Thymus (tissue), 11 donors: ENCODE results near the gene SYT8. TPM values are rescaled to one million over a fixed set of nuclear protein-coding genes. Genes with fewer than 3 reads are reported as not detected.

Experiments
- DNase-seq, 9 donors: peaks; one replicate each; pipeline ENCODE4 v3.0.0-alpha.2; 2013; ENCODE audit warnings: low spot score in 9 of 9, low read depth in 6 of 9, missing footprints in 1 of 9
- H3K27ac ChIP-seq, 2 donors: one replicate each; pipeline ENCODE4 v1.5.1; 2013; ENCODE audit warnings: control low read depth in 1 of 2, low read depth in 1 of 2, low read length in 1 of 2, mild to moderate bottlenecking in 1 of 2, moderate library complexity in 1 of 2
- H3K27me3 ChIP-seq, 2 donors: one replicate each; pipeline ENCODE4 v1.5.1; 2013; ENCODE audit warnings: low read length in 1 of 2; ENCODE audit not compliant: control insufficient read depth in 2 of 2, insufficient read depth in 1 of 2
- H3K36me3 ChIP-seq, 2 donors: one replicate each; pipeline ENCODE4 v1.5.1; 2013; ENCODE audit warnings: low read length in 1 of 2, mild to moderate bottlenecking in 1 of 2, moderate library complexity in 1 of 2; ENCODE audit not compliant: control insufficient read depth in 2 of 2, insufficient read depth in 2 of 2
- H3K4me1 ChIP-seq, 2 donors: one replicate each; pipeline ENCODE4 v1.5.1; 2013; ENCODE audit warnings: low read length in 2 of 2; ENCODE audit not compliant: control insufficient read depth in 2 of 2, insufficient read depth in 2 of 2
- H3K4me3 ChIP-seq, 2 donors: one replicate each; pipeline ENCODE4 v1.5.1; 2013; ENCODE audit warnings: low read length in 2 of 2, control low read depth in 1 of 2, mild to moderate bottlenecking in 1 of 2
- H3K9me3 ChIP-seq, 2 donors: one replicate each; pipeline ENCODE4 v1.5.1; 2013; ENCODE audit warnings: low read length in 1 of 2, mild to moderate bottlenecking in 1 of 2; ENCODE audit not compliant: control insufficient read depth in 2 of 2, insufficient read depth in 1 of 2
- WGBS: extraction: QIAGEN DNeasy Blood & Tissue Kit; methylation state at CpG from one replicate; pipeline ENCODE4 v1.1.7; 2013; 5-methylcytosine and 5-hydroxymethylcytosine counted together
- polyA plus RNA-seq: library from polyadenylated mRNA; stranded (reverse); fragments of 200-250 nt; gene quantifications from one replicate; pipeline ENCODE4 v1.2.3, GENCODE V29; 2013
- total RNA-seq: library from RNA; stranded (reverse); fragments of 120-200 nt; gene quantifications from one replicate; pipeline ENCODE4 v1.2.4, GENCODE V29; 2013
- donor health status: healthy.

The SYT8 gene
- total and polyA plus RNA-seq, 2 donors: 0.71 to 9.8 TPM

DNA sequence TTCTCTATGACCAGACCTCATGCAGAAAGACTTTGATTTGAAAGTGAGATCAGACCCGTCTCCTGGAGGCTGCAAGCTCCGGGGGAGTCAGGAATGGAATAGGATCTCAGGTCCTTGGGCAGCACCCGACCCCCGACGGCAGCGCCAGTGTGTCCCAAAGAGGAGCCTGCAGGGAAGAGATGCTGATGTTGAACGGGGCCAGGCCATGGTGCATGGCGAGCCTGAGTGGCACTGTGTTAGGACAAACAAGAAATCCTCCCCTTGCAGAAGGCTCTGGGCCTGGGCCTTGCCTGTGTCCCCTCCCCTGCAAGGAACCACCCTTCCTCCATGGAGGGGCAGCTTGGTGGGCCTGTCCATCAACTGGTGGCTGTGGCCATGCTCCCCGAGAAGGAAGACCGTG lies 20.1 kb upstream of the SYT8 start:
- H3K4me3 ChIP-seq: no peak overlapping the region
- no peak overlapping the region for H3K27ac ChIP-seq
- no peaks in the 10 kb centered on the region for H3K4me1 ChIP-seq
- peaks cover 0 to 17% of the 10 kb centered on the region in 2 donors for H3K27me3 ChIP-seq
- peaks cover 0 to 9% of the 10 kb centered on the region in 2 donors for H3K9me3 ChIP-seq
- no peaks in the 10 kb centered on the region for H3K36me3 ChIP-seq
- WGBS: 90% methylated on average over 10 of the region's 10 CpGs
- no peak for DNase-seq

DNA sequence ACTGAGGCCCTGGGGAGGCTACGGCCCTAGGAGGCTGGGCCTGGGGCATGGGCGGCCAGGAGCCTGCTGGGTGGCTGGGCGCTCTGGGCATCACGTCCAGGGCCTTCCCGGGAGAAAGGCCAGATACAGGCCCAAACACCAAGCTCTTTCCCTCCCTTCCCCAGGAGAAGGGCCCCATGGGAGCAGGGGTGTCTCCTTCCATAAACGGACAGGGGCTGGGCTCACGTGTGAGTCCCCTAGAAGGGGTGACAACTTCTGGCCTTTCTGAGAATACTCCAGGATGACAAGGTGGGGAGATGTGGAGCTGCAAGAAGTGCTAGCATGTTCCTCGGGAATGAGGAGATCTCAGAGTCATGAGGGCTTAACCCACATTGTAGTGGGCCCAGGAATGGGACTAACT lies 19.5 kb upstream of the SYT8 start:
- Histone ChIP-seq H3K4me1 (no peaks in the 10 kb centered on the region), H3K27me3 (peaks cover 0 to 14% of the 10 kb centered on the region in 2 donors), H3K36me3 (no peaks in the 10 kb centered on the region), H3K9me3 (peaks cover 0 to 9% of the 10 kb centered on the region in 2 donors), H3K4me3 (no peak overlapping the region), H3K27ac (no peak overlapping the region)
- WGBS: 97% methylated on average over 8 of the region's 8 CpGs
- DNase-seq: no peak

DNA sequence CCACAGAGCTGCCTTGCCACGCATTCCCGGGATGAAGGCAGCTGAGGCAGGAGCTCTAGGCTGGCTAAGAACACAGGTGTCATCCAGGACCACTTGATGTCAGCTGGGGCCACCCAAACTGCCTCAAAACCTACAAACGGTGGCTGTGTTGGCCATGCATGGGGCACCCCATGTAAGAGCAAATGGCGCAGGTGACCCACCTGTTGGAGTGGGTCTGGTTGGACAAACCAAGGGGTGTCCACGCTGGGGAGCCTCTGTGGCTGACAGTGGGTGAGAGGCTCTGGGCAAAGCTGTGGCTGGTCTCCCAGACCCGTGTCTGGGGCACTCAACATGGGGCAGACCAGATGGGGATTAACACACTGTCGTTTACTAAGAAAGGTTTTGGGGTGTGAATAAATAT lies 19.0 kb upstream of the SYT8 start:
- no peaks in the 10 kb centered on the region for H3K36me3 ChIP-seq
- 94% methylated on average over 7 of the region's 7 CpGs for WGBS

DNA sequence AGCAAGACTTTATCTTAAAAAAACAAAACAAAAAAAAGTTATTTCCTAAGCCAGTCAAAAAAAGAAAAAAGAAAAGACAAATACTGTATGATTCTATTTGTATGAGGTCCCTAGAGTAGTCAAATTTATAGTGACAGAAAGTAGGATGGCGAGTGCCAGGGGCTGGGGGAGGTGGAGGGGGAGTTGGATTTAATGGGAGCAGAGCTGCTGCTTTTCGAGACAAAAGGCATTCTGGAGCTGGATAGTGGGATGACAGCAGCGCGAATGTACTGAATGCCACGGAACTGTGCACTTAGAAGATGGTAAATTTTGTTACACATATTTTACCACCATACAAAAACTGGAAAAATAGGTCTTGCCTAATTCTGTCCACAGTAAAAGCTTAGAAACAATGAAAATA lies 17.8 kb upstream of the SYT8 start:
- no peaks in the 10 kb centered on the region for H3K36me3 ChIP-seq
- WGBS: 94% methylated on average over 5 of the region's 5 CpGs
- no peak for DNase-seq

More for the DNA sequence above, 19.0 kb upstream of the SYT8 start:
- H3K9me3 ChIP-seq: peaks cover 0 to 9% of the 10 kb centered on the region in 2 donors
- no peak overlapping the region for H3K4me3 ChIP-seq
- no peaks in the 10 kb centered on the region for H3K4me1 ChIP-seq
- no peak overlapping the region for H3K27ac ChIP-seq
- H3K27me3 ChIP-seq: peaks cover 0 to 9% of the 10 kb centered on the region in 2 donors
- no peak for DNase-seq

DNA sequence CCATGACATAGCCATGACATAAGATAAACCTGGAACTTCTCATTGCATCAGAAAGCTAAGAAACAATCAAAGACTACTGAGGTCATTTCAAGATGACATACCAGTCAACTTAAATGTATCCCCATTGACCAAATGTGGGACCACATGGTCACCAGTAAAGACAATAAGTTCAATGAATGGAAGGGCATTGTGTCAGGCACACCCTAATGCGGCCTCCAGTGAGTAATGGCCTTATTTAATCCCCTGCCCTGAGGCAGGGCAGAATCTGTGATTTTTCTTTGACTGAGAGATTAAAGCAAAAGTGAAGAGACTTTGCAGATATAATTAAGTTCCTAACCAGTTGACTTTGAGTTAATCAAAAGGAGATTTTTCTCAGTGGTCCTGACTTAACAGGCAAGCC lies 17.3 kb upstream of the SYT8 start:
- H3K9me3 ChIP-seq: peaks cover 0 to 9% of the 10 kb centered on the region in 2 donors
- no peaks in the 10 kb centered on the region for H3K36me3 ChIP-seq
- WGBS: 88% methylated on average over 1 of the region's 1 CpG
- H3K27me3 ChIP-seq: peaks cover 0 to 2% of the 10 kb centered on the region in 2 donors
- H3K27ac ChIP-seq: no peak overlapping the region
- no peak for DNase-seq
- H3K4me3 ChIP-seq: no peak overlapping the region
- H3K4me1 ChIP-seq: no peaks in the 10 kb centered on the region

More for the DNA sequence above, 17.8 kb upstream of the SYT8 start:
- no peaks in the 10 kb centered on the region for H3K4me1 ChIP-seq
- H3K27ac ChIP-seq: no peak overlapping the region
- H3K27me3 ChIP-seq: peaks cover 0 to 2% of the 10 kb centered on the region in 2 donors
- H3K4me3 ChIP-seq: no peak overlapping the region
- H3K9me3 ChIP-seq: peaks cover 0 to 9% of the 10 kb centered on the region in 2 donors

DNA sequence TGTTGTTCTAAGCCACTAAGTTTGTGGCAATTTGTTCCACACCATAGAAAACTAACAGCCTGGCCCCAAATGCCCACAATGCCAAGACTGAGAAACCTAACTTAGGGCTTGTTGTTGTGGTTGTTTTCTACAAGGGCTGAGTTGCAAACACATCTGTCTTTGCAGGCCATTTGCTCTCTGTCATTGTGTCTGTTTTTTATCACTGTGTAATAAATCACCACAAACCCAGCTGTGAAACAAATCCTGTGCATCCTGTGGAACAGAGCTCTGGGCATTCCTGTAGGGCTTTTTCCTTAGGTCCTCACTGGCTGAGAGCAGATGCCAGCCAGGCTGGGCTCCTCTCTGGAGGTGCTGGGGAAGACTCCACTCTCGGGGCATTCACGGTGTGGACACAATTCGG lies 15.7 kb upstream of the SYT8 start:
- Histone ChIP-seq H3K9me3 (peaks cover 0 to 9% of the 10 kb centered on the region in 2 donors), H3K4me1 (no peaks in the 10 kb centered on the region), H3K27ac (no peak overlapping the region), H3K27me3 (no peaks in the 10 kb centered on the region), H3K36me3 (no peaks in the 10 kb centered on the region), H3K4me3 (no peak overlapping the region)
- 90% methylated on average over 3 of the region's 3 CpGs for WGBS
- DNase-seq: no peak

DNA sequence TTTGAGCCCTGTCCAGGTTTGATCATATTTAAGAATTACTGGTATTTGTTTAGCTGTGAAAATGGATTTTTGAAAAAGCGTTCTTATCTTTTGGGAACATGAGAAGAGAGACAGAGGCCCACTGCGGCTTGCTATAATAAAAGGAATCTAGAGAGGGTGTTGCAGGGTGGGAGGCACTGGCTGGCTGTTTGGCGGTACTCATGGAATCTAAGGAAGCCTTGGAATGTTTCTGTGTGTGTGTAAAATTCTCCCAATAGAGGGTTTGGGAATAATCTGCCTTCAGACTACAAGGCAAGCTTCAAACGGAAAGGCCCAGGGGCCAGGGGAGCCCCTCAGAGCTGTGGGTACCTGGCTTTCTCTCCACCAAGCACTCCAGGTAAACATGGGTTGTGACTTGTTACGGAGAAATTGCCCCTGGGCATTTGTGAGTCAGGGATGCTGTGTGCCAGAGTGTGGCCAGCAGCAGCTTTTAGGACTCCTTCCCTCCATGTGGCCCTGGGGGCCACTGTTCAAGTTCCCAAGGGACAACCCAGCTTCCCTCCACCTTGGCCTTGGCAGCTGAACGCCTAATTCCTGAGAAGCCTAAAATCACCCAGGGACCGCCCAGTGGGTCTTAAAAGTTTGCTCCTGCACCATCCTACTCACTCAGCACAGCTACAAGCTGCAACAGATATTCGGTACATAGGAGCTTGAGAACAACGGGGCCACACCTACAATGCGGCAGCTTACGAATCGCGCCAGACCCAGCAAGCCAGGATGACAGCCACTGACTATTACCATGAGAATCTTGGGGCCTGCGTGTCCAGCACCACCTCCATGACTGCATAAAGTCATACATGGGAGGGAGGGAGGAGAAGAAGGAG lies 14.1 kb upstream of the SYT8 start:
- H3K27me3 ChIP-seq: no peaks in the 10 kb centered on the region
- no peaks in the 10 kb centered on the region for H3K36me3 ChIP-seq
- no peak overlapping the region for H3K4me3 ChIP-seq
- H3K9me3 ChIP-seq: peaks cover 0 to 9% of the 10 kb centered on the region in 2 donors
- H3K27ac ChIP-seq: no peak overlapping the region
- no peak for DNase-seq
- 96% methylated on average over 14 of the region's 14 CpGs for WGBS
- no peaks in the 10 kb centered on the region for H3K4me1 ChIP-seq

DNA sequence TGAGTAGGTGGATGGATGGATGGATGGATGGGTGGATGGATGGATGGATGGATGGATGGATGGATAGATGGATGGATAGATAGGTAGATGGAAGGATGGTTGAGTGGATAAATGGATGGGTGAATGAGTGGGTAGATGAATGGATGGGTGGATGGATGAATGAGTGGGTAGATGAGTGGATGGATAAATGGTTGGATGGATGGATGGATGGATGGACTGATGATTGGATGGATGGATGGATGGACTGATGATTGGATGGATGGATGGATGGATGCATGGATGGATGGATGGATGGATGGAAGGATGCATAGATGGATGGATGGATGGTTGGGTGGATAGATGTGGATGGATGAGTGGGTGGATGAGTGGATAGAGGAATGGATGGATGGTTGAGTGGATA lies 13.2 kb upstream of the SYT8 start:
- Histone ChIP-seq H3K9me3 (peaks cover 0 to 9% of the 10 kb centered on the region in 2 donors), H3K27me3 (no peaks in the 10 kb centered on the region), H3K27ac (no peak overlapping the region), H3K4me3 (no peak overlapping the region), H3K4me1 (no peaks in the 10 kb centered on the region), H3K36me3 (no peaks in the 10 kb centered on the region)
- no peak for DNase-seq

DNA sequence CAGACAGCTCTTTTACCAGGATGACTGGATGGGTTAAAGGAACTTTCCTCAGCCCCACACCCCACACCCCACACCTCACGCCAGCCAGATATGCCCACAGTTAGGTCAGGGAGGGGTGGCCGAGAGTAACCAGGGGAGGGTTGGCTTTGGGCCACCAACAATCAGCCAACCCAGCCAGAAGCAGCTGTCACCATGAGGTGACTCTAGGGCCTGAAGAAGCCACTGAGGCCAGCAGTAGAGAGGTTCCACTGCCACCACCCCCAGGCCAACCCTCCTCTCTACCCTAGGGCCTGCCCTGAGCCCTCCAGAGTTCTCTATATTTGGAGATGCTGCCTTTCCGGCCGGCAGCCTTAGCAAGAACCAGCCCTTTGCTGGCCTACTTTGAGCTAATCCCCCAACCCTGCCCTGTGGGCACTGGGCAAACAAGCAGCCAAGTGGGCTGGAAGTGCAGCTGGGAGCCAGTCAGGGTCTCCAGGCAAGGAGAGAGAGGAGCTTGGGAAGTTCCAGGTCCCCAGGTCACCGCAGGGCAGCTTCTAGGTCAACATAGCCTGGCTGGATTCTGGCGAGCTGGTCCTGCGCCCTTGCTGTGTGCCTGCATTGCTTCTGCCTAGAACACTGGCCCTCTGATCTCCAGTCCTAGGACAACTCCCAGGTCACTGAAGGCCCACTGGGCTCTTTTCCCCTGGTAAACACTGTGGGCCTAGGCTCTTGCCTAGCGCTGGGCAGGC lies 12.0 kb upstream of the SYT8 start:
- no peak for DNase-seq
- Histone ChIP-seq H3K4me1 (no peaks in the 10 kb centered on the region), H3K9me3 (peaks cover 0 to 9% of the 10 kb centered on the region in 2 donors), H3K27me3 (no peaks in the 10 kb centered on the region), H3K36me3 (no peaks in the 10 kb centered on the region), H3K27ac (no peak overlapping the region), H3K4me3 (no peak overlapping the region)
- WGBS: 97% methylated on average over 8 of the region's 8 CpGs
